HG03565 (cell line): ENCODE data around the gene PLD4.

Experiments used
- ATAC-seq: cut with Tn5 transposase; IDR thresholded peaks from one replicate; pipeline ENCODE4 v1.9.1; 2021; ENCODE audit warnings: mild to moderate bottlenecking, moderate library complexity; ENCODE audit not compliant: unreplicated experiment

The PLD4 gene

DNA sequence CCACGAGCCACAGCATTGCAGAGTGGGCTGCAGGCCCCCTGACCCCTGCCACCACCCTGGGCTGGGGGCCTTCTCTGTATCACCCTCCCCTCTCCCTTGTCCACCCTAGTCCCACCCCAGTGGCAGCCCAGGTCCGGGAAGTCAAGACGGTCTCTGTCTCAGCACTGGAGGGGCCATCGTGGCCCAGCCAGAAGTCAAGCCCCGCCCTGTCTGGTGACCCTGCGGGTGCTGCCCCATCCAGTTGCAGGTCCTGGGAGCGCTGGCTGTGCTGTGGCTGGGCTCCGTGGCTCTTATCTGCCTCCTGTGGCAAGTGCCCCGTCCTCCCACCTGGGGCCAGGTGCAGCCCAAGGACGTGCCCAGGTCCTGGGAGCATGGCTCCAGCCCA, 2.7 kb downstream of the PLD4 start:
- no peak for ATAC-seq

DNA sequence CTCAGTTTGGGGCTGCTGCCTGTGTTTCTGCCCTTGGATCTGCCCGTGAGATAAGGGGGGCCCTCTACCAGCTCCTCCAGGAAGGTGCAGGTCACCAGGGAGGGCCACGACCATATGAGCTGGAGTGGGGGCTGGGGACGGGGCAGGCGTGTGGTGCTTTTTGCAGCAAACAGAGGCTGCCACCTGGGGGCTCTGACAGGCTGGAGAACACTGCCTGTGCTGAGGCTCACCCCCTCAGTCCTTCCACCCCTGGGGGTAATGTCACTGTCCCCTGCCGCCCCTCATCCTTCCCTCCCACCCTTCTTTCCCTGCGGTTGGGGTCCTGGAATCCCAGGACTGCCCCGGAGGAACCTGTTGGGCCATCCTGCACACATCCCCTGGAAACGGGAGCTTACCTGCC, 3.2 kb downstream of the PLD4 start:
- no peak for ATAC-seq

DNA sequence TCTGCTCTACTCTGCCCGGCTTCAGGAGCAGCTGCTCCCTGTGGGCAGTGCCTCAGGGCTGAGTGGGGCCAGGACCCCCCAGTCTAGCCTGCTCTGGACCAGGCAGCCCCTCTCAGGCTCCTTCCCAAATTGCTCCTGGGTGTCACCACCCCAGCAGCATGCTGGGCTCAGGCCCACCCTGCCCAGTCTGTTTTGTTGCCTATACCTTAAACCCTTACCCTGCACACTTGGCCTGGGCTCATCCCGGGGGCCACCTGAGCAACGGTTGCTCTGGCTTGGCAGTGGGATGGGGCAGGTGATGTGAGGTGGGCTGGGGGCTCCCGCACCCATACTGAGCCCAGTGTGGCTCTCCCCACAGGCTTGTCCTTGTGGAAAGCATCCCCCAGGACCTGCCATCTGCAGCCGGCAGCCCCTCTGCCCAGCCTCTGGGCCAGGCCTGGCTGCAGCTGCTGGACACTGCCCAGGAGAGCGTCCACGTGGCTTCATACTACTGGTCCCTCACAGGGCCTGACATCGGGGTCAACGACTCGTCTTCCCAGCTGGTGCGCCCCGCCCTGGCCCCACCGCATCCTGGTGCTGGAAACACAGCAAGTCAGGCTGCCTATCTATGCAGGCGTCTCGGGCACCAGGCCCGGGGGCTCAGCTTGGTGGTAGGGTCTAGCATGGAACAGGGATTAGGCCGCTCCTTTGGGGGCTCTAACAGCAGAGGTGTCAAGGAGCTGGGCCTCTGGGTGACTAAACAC, 3.9 kb downstream of the PLD4 start:
- no peak for ATAC-seq

DNA sequence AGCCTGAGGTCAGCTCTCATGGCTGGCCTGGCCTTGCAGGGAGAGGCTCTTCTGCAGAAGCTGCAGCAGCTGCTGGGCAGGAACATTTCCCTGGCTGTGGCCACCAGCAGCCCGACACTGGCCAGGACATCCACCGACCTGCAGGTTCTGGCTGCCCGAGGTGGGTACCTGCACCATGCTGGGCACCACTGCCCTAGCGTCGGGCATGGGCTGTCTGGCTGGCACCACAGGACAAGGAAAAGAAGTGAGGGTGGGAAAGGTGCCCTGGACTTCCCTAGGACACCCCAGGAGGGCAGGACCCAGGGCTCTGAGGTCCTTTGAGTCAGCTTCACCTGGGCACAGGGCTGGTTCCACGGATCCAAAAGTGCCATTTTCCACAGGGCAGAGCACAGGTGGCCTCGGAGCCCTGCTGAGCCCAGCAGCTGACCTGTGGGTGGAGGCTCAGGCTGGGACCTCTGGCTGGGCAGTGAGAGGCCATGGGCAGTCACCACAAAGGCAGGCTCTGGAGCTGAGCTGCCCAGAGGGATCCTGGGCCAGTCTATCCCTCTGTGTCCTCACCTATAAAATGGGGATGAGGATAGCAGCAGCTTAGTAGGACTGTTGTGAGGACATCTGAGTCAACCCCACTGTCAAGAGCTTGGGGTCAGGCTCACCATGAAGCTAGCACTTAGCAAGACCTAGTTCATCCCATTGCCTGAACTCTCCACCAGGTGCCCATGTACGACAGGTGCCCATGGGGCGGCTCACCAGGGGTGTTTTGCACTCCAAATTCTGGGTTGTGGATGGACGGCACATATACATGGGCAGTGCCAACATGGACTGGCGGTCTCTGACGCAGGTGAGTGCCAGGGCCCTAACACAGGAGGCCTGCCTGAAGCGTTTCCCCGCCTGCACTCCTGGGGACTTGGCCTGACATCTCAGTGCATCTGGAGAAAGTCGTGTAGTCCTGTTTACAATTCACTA, 4.9 kb downstream of the PLD4 start:
- ATAC-seq: no peak

DNA sequence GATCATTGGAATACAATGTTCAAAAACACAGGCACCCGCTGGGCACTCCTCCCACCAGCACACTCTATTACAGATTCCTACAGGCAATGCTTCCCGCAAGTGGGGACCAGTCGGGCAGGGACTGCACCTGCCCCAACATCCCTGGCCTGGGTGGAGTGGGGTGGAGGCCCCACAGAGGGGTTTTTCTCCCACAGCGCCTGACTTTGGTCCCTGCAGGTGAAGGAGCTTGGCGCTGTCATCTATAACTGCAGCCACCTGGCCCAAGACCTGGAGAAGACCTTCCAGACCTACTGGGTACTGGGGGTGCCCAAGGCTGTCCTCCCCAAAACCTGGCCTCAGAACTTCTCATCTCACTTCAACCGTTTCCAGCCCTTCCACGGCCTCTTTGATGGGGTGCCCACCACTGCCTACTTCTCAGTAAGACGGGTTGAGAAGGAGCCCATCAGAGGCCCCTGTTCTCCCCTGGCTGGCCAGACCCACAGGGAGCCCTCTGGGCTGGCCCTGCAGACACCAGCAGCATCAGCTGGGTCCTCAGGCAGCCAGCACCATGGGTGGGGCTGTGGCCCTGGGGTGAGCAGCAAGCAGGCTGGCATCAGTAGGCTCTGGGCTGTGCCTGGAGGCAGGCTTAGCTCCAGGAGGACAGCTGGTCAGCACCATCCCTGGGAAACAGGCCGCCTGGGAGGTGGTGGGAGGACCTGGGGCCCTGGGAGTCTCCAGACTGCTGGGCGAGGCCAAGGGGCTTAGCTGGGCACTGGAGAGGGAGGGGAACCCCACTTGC, 6.0 kb downstream of the PLD4 start:
- no peak for ATAC-seq

DNA sequence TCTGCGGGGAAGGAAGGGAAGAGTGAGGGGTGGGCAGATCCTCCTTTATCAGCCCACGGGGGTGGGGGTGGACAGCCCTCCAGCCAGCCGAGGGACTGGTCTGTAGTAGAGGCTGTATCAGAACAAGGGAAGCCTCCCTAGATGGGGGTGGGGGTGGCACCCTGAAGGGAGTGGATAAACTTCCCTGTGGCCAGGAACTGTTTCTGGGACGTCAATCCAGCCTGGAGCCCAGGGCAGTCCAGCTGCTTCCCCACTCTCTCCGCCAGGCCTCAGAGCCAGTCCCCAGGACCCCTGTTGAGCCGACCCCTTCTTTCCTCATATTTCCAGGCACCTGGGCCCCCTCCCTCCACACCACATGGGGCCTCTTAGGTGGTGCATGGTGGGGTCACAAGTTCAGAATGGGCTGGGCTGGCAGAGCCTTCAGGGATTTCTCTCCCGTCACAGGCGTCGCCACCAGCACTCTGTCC, 6.7 kb downstream of the PLD4 start:
- ATAC-seq: no peak

DNA sequence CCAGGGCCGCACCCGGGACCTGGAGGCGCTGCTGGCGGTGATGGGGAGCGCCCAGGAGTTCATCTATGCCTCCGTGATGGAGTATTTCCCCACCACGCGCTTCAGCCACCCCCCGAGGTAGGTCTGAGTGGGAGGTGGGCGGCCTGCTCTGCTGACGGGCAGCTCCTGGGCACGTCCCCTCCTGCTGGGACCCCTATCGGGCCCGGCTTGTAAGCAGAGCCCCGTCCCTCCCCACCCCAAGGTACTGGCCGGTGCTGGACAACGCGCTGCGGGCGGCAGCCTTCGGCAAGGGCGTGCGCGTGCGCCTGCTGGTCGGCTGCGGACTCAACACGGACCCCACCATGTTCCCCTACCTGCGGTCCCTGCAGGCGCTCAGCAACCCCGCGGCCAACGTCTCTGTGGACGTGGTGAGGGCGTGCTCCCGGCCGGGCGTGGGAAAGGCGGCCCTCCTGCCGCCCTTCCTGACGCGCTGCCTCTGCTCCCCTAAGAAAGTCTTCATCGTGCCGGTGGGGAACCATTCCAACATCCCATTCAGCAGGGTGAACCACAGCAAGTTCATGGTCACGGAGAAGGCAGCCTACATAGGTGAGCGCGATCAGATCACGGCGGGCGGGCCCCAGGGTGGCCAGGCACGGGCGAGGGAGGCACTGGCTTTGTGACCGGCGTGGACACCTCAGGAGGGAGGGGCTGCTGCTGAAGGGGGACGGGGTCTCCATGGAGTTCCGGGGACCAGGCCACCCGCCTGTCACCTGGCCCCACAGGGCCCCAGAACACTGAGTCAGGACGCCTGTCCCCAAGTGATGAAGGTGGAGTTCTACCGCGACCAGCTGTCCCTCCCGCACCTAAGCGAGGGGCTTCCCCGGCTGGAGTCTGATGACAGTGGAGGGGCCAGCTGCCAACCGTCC, 7.3 kb downstream of the PLD4 start:
- ATAC-seq: no peak

DNA sequence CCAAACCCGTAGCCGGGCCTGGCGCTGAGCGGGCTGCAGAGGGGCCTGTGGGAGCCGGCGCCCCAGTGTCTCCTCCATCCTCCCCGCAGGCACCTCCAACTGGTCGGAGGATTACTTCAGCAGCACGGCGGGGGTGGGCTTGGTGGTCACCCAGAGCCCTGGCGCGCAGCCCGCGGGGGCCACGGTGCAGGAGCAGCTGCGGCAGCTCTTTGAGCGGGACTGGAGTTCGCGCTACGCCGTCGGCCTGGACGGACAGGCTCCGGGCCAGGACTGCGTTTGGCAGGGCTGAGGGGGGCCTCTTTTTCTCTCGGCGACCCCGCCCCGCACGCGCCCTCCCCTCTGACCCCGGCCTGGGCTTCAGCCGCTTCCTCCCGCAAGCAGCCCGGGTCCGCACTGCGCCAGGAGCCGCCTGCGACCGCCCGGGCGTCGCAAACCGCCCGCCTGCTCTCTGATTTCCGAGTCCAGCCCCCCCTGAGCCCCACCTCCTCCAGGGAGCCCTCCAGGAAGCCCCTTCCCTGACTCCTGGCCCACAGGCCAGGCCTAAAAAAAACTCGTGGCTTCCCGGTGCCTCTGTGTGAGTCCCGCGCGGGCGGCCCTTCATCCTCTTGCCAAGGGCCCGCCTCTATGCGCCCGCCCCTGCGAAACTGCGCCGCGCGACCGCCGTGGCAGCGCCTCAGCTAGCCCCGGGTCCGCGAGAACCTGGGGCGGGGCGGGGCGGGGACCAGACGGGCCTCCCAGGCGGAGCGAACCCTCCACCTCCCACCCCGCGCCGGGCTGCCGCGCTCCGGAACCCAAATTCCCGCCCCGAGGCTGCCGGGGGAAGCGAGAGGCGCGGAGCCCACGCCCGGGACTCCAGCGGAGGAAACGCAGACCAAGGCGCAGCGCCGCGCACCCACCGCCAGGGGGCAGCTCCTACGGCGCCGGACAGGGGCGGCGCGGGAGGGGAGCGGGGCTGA, 8.3 kb downstream of the PLD4 start:
- ATAC-seq: no peak

DNA sequence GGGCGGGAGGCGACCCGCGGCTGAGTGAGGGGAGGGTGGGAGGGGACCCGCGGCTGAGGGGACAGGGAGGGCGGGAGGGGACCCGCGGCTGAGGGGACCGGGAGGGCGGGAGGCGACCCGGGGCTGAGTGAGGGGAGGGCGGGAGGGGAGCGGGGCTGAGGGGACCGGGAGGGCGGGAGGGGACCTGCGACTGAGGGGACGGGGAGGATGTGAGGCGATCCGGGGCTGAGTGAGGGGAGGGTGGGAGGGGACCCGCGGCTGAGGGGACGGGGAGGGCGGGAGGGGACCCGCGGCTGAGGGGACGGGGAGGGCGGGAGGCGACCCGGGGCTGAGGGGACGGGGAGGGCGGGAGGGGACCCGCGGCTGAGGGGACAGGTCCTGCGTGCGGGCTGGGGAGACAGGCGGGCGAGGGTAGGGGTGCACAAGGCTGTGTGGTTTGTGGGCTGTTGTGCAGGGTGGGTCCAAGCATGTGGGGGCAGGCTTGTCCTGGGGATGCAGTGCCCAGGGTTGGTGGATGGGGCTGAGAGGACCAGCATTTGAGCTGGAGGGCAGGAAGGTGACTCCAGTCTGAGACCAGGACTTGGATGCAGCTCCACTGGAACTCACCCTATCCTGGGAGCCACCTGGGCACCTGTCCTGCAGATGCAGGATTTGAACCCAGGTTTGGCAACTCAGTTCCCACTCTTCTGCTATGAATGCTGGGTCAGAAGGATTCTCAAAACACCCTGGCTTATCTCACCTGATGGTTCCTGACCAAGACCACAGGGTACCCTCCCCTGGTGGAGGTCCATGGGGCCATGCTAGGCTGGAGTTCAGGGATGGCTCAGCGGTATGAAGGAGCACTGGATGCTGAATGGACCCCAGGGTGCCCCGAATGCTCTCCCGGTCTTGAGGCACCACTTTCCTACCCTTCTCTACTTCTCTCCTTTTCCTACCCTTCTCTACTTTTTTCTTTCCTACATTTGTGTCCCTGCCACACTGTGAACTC, 9.4 kb downstream of the PLD4 start:
- ATAC-seq: no peak

DNA sequence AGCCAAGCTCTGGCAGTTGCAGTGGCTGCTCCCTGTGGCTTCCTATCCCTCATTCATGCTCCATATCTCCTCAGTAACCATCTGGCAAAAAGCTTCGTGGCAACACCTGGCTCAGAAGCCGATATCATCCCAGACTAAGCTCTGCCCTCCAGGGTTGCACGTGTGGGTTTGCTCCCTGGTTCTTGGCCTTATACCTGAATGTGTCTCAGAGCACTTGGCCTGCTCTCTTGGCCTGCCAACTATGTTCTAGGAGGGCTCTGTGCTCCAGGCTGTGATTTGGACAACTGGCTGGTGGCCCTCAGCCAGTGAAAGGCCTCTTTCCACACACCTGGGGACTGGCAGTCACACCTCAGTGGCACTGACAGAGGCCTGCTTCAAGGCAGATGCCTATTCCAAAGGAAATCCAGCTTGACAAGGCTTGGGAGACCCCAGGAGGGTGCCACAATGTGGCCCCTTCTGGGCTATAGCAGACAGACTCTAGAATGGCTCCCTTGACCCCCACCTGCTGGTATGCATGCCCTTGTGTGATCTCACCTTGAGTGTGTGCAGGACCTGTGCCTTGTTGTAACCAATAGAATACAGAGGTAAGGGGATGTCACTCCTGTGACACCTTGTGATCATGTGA, 10.5 kb downstream of the PLD4 start:
- no peak for ATAC-seq

DNA sequence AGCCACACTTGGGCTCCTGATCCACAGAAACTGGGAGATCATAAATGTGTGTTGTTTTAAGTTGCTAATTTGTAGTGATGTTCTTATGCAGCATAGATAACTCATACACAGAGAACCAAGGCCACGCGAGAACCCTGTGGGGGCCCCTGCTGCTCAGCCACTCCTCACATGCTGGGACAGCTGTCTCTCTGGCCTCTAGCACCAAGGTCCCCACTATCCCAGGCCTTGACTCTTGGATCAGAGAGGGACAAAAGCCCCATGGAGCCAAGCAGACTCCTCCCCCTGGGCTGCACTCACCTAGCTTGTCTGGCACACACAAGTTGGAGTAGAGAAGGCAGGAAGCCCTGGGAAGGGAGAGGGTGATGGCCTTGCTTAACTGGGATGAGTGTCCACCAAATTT, 11.3 kb downstream of the PLD4 start:
- ATAC-seq: no peak

DNA sequence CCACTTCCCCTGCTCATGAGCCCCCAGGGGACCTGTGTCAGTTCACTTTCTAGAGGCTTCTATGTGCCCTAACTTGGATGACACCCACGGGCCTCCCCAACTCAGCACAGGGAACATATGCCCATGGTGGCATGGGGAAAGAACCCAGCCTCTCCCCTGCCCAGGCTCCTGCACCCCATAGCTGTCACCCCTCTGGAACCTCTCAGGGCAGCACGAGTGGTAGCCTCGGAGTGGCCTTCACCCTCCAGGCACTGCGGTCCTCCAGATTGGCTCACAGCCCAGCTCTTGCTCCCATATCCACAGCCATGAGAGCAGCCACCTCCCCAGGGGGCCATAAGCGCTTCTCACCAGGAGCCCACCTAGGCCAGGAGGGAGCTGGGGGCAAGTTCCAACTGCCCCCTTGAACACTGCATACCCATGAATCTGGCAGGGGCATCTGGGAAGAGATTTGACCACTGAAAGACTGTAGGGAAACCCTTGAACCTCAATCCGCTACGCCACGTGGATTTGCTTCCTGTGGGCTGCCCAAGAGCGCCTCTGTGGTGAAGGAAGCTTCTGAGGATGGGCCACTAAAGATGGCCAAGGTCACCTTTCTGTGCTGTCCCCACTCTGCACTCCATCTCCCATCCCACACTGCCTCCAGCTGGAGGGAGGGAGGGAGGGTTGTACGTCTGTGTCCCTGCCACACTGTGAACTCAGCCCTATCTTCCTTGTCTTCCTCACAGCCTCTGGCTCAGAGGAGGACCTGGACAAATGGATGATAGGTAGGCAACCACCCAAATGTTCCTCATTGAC, 11.9 kb downstream of the PLD4 start:
- no peak for ATAC-seq

DNA sequence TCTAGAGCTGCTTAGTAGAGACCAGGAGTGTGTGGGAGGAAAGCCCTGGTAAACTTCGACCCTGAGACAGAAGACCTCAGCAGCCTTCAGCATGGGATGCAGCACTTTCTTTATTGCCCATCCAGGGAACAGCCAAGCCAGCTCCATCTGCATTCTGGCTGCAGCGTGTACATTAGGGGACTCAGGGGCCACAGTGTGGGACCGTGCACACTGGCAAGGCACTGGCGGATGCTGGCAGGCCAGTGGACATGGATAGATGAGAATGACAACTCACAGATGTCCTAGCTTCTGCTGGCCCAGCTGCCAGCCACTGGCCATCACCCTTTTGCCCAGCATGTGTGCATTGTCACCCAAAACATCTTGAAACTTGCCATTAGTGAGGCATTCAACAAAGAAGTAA, 12.5 kb downstream of the PLD4 start:
- ATAC-seq: no peak

DNA sequence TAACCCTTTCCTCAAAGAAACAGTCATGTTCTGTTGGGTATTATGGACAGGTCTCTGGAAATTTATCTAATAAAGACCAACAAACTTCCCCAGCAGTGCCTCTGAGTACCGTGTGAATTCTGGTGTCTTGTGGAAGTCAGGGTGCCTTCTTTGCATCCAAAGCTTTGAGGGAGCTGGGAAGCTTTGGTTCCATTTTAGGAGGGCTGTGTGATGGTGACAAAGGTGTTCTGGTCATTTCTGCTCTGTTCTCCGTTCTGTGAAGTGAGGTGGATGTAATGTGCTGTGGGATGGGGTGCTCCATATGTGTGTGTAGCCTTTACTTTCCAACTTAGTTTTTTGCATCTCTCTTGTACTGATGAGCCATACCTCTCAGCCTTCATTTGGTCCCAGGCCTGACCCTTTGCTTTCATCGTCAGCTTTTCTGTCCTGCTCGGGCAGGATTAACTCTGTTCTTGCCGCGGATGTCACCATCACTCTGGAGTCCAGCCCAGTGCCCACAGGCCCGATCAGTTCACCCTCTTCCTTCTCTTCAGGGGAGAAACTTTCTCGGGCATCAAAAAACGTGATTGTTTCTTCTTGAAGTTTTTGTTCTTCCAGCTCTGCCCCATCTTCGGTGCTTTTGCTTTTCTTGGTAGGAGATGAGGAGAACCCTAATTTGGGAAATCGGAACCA, 13.2 kb downstream of the PLD4 start:
- no peak for ATAC-seq

DNA sequence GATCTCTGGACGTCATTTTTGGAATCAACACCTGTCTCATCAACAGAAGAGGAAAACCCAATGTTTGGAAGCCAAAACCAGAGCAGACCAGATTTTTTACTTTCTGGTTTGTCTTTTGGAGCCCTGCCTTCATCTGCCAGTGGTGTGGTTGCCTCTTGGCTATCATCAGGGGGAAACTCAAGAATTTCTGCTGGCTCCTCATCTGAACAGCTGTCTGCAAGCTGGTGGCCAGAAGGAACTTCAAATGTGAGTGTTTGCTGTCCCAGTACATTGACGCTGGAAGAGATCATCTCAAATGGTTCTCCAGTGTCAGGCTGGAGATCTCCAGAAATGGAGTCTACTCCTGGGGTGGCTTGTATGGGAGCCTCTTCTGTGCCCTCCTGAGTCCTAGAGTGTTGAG, 13.8 kb downstream of the PLD4 start:
- ATAC-seq: no peak

DNA sequence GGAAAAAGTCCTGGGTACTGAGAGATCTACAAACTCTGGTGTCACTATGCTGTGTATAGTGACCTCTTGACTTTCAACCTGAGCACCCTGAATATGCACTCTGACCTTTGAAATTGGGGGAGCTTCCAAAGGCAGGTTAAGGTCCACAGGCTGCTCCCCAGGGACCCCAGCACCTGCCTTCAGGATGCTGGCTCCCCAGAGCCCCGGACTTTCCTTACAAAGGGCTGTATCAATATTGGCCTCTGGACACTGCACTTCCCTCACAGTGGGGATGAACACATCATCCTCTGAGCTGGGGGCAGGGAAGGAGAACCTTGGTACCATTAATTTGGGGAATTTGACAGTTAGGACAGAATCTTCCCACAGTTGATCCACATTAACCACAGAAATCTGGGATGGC, 14.3 kb downstream of the PLD4 start:
- ATAC-seq: no peak
